H9 (cell line): ENCODE data around the gene PAQR5. TPM values are rescaled to one million over a fixed set of nuclear protein-coding genes. Genes with fewer than 3 reads are reported as not detected.

Experiments used
- DNase-seq: peaks from one replicate; pipeline ENCODE4 v3.0.0-alpha.2; 2017
- H2AFZ ChIP-seq: one replicate; pipeline ENCODE4 v1.6.1; 2013; ENCODE audit warnings: mild to moderate bottlenecking, low read length, control low read depth, moderate library complexity
- H2AK5ac ChIP-seq: 2 replicates; pipeline ENCODE4 v1.6.1; 2013; ENCODE audit warnings: low read length, control low read depth, mixed read lengths; ENCODE audit not compliant: insufficient read length
- H2BK120ac ChIP-seq: one replicate; pipeline ENCODE4 v1.6.1; 2013; ENCODE audit warnings: low read depth, mild to moderate bottlenecking, low read length, control low read depth, inconsistent platforms; ENCODE audit not compliant: poor library complexity, severe bottlenecking
- H2BK12ac ChIP-seq: 2 replicates; pipeline ENCODE4 v1.6.1; 2013; ENCODE audit warnings: low read length, control low read depth, mixed read lengths, low read depth; ENCODE audit not compliant: insufficient read length
- H2BK15ac ChIP-seq: 2 replicates; pipeline ENCODE4 v1.6.1; 2013; ENCODE audit warnings: low read depth, low read length, control low read depth
- H2BK20ac ChIP-seq: one replicate; pipeline ENCODE4 v1.6.1; 2013; ENCODE audit warnings: low read depth, mild to moderate bottlenecking, low read length, control low read depth, inconsistent platforms; ENCODE audit not compliant: poor library complexity, severe bottlenecking
- H2BK5ac ChIP-seq: 2 replicates; pipeline ENCODE4 v1.6.1; 2013; ENCODE audit warnings: low read length, control low read depth, mixed read lengths; ENCODE audit not compliant: insufficient read length
- H3K14ac ChIP-seq: 2 replicates; pipeline ENCODE4 v1.6.1; 2013; ENCODE audit warnings: low read length, control low read depth; ENCODE audit not compliant: insufficient read depth
- H3K18ac ChIP-seq: 2 replicates; pipeline ENCODE4 v1.6.1; 2013; ENCODE audit warnings: low read depth, mild to moderate bottlenecking, mixed read lengths, low read length, control low read depth; ENCODE audit not compliant: insufficient read length
- H3K23ac ChIP-seq: 2 replicates; pipeline ENCODE4 v1.6.1; 2013; ENCODE audit warnings: low read length, control low read depth, mixed read lengths, low read depth; ENCODE audit not compliant: insufficient read length
- H3K23me2 ChIP-seq: 2 replicates; pipeline ENCODE4 v1.6.1; 2013; ENCODE audit warnings: low read depth, mild to moderate bottlenecking, mixed read lengths, low read length, control low read depth; ENCODE audit not compliant: insufficient read length, poor library complexity, severe bottlenecking
- H3K27ac ChIP-seq: 2 replicates; pipeline ENCODE4 v1.5.1; 2013; ENCODE audit warnings: low read length, control low read depth, mixed read lengths, low read depth; ENCODE audit not compliant: insufficient read length
- H3K27me3 ChIP-seq: 2 replicates; pipeline ENCODE4 v1.6.1; 2013; ENCODE audit warnings: low read length, control low read depth, inconsistent platforms; ENCODE audit not compliant: insufficient read depth
- H3K4ac ChIP-seq: 2 replicates; pipeline ENCODE4 v1.6.1; 2013; ENCODE audit warnings: low read depth, mild to moderate bottlenecking, control low read depth, inconsistent platforms, low read length, moderate library complexity
- H3K4me1 ChIP-seq: 2 replicates; pipeline ENCODE4 v1.6.1; 2013; ENCODE audit warnings: low read length, control low read depth, inconsistent platforms; ENCODE audit not compliant: insufficient read depth
- H3K4me2 ChIP-seq: 2 replicates; pipeline ENCODE4 v1.6.1; 2013; ENCODE audit warnings: low read length, control low read depth, mixed read lengths; ENCODE audit not compliant: insufficient read length, insufficient read depth
- H3K56ac ChIP-seq: 2 replicates; pipeline ENCODE4 v1.6.1; 2013; ENCODE audit warnings: low read depth, mild to moderate bottlenecking, mixed read lengths, low read length, control low read depth; ENCODE audit not compliant: insufficient read length
- H3K79me1 ChIP-seq: 2 replicates; pipeline ENCODE4 v1.6.1; 2013; ENCODE audit warnings: low read depth, mild to moderate bottlenecking, moderate library complexity, low read length, control low read depth, inconsistent platforms; ENCODE audit not compliant: insufficient read depth, poor library complexity, severe bottlenecking
- H3K79me2 ChIP-seq: 2 replicates; pipeline ENCODE4 v1.6.1; 2013; ENCODE audit warnings: low read length, control low read depth, inconsistent platforms; ENCODE audit not compliant: insufficient read depth
- H3K9ac ChIP-seq: 2 replicates; pipeline ENCODE4 v1.6.1; 2013; ENCODE audit warnings: low read length, control low read depth, mixed read lengths; ENCODE audit not compliant: insufficient read length; ENCODE audit errors: extremely low read depth
- H3K9me3 ChIP-seq: one replicate; pipeline ENCODE4 v1.6.1; 2013; ENCODE audit warnings: low read depth, low read length, inconsistent platforms; ENCODE audit not compliant: control insufficient read depth
- H3T11ph ChIP-seq: one replicate; pipeline ENCODE4 v1.6.1; 2013; ENCODE audit warnings: mild to moderate bottlenecking, low read length, control low read depth, inconsistent platforms
- H4K20me1 ChIP-seq: one replicate; pipeline ENCODE4 v1.6.1; 2013; ENCODE audit not compliant: control insufficient read depth, insufficient read length, insufficient read depth
- H4K5ac ChIP-seq: 2 replicates; pipeline ENCODE4 v1.6.1; 2013; ENCODE audit warnings: low read depth, mild to moderate bottlenecking, mixed read lengths, low read length, control low read depth; ENCODE audit not compliant: insufficient read length
- H4K8ac ChIP-seq: replicated peaks from 2 replicates; pipeline ENCODE4 v1.6.1; 2013; ENCODE audit warnings: low read length, control low read depth, mixed read lengths, low read depth; ENCODE audit not compliant: insufficient read length
- H4K91ac ChIP-seq: 2 replicates; pipeline ENCODE4 v1.6.1; 2013; ENCODE audit warnings: low read depth, mild to moderate bottlenecking, moderate library complexity, mixed read lengths, low read length, control low read depth; ENCODE audit not compliant: insufficient read length
- H3K27ac Mint-ChIP-seq, 3 experiments: 2 replicates in 2 of 3; 3 replicates in 1 of 3; pipeline ENCODE4 v1.8.0; 2020 to 2021; ENCODE audit warnings: mixed read lengths in 3 of 3, mild to moderate bottlenecking in 1 of 3, moderate library complexity in 1 of 3
- H3K27me3 Mint-ChIP-seq: 2 replicates; pipeline ENCODE4 v1.8.0; 2021; ENCODE audit warnings: low read depth, mild to moderate bottlenecking, moderate library complexity, mixed read lengths
- H3K36me3 Mint-ChIP-seq, 3 experiments: 2 replicates in 2 of 3; 3 replicates in 1 of 3; pipeline ENCODE4 v1.8.0; 2020 to 2021; ENCODE audit warnings: low read depth in 3 of 3, mixed read lengths in 3 of 3; ENCODE audit not compliant: insufficient read depth in 1 of 3
- H3K4me1 Mint-ChIP-seq, 2 experiments: 2 replicates each; pipeline ENCODE4 v1.8.0; 2020; ENCODE audit warnings: mixed read lengths in 2 of 2
- H3K4me3 Mint-ChIP-seq, 2 experiments: 2 replicates in 1 of 2; 3 replicates in 1 of 2; pipeline ENCODE4 v1.8.0; 2020 to 2021; ENCODE audit warnings: mild to moderate bottlenecking in 2 of 2, mixed read lengths in 2 of 2, moderate library complexity in 1 of 2
- H3K9me3 Mint-ChIP-seq, 2 experiments: 2 replicates in 1 of 2; 3 replicates in 1 of 2; pipeline ENCODE4 v1.8.0; 2020; ENCODE audit warnings: mild to moderate bottlenecking in 2 of 2, mixed read lengths in 2 of 2, moderate library complexity in 1 of 2
- WGBS: extraction: QIAGEN DNeasy Blood & Tissue Kit; methylation state at CpG from one replicate; pipeline ENCODE4 v1.1.7; 2013; ENCODE audit warnings: missing lambda C conversion rate, low lambda C conversion rate, mixed read lengths; ENCODE audit not compliant: insufficient read length; ENCODE audit errors: extremely low coverage; 5-methylcytosine and 5-hydroxymethylcytosine counted together
- total RNA-seq: library from RNA; stranded (reverse); gene quantifications from 2 replicates; pipeline ENCODE4 v1.2.1, GENCODE V29; 2021
- TF ChIP-seq, protein P1 (sequence below): fragments of 200-600 bp; sonication (generic); conservative IDR thresholded peaks from 3 replicates; pipeline ENCODE4 v1.8.0; 2021; ENCODE audit warnings: antibody characterized with exemption, mild to moderate bottlenecking

Gene PAQR5
- total RNA-seq, 1 experiment from 2014 or later, result 1.6 TPM

DNA sequence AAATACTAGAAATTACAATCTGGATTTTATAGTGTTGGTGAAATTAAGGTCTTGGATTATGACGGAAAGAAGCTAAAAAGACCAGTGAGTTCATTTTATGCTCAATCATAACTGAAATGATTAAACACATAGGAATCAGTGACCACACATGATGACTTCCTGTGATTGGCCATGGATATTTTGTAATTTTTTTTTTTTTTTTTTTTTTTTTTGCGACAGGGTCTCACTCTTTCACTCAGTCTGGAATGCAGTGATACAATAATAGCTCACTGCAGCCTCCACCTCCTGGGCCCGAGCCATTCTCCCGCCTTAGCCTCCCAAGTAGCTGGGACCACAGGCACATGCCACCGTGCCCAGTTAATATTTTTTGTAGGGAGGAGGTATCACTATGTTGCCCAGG, 47.4 kb downstream of the PAQR5 start:
- no peak overlapping the region for H2BK20ac ChIP-seq
- no peak overlapping the region for H3K56ac ChIP-seq
- DNase-seq, result no peak
- H4K91ac ChIP-seq, result no peak overlapping the region
- no peaks in the 10 kb centered on the region for H3K9me3 ChIP-seq
- no peak overlapping the region for H3K18ac ChIP-seq
- no peak overlapping the region for H3T11ph ChIP-seq
- H3K27me3 Mint-ChIP-seq, result no peaks in the 10 kb centered on the region
- H3K9ac ChIP-seq, result no peak overlapping the region
- no peak overlapping the region for H2BK5ac ChIP-seq
- H3K14ac ChIP-seq, result no peak overlapping the region
- H3K4me3 Mint-ChIP-seq, result no peak overlapping the region
- peaks cover 17% of the 10 kb centered on the region; the same call in 1 of the 2 replicates for H3K4me1 ChIP-seq
- no peak overlapping the region for H2AK5ac ChIP-seq
- no peak overlapping the region for H4K8ac ChIP-seq
- WGBS, result no CpG with 5 or more reads among the region's 5 CpGs
- H3K27me3 ChIP-seq, result no peaks in the 10 kb centered on the region
- no peaks in the 10 kb centered on the region for H3K9me3 Mint-ChIP-seq
- H2BK12ac ChIP-seq, result no peak overlapping the region
- no peak overlapping the region for H3K27ac ChIP-seq
- H2BK120ac ChIP-seq, result no peak overlapping the region
- no peak overlapping the region for H2AFZ ChIP-seq
- no peaks in the 10 kb centered on the region for H3K79me2 ChIP-seq
- H3K27ac Mint-ChIP-seq, result no peak overlapping the region
- H3K23me2 ChIP-seq, result no peaks in the 10 kb centered on the region
- H3K4ac ChIP-seq, result no peak overlapping the region
- TF ChIP-seq, protein P1, sequence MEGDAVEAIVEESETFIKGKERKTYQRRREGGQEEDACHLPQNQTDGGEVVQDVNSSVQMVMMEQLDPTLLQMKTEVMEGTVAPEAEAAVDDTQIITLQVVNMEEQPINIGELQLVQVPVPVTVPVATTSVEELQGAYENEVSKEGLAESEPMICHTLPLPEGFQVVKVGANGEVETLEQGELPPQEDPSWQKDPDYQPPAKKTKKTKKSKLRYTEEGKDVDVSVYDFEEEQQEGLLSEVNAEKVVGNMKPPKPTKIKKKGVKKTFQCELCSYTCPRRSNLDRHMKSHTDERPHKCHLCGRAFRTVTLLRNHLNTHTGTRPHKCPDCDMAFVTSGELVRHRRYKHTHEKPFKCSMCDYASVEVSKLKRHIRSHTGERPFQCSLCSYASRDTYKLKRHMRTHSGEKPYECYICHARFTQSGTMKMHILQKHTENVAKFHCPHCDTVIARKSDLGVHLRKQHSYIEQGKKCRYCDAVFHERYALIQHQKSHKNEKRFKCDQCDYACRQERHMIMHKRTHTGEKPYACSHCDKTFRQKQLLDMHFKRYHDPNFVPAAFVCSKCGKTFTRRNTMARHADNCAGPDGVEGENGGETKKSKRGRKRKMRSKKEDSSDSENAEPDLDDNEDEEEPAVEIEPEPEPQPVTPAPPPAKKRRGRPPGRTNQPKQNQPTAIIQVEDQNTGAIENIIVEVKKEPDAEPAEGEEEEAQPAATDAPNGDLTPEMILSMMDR, result no peak
- H3K4me2 ChIP-seq, result no peak overlapping the region
- no peak overlapping the region for H3K23ac ChIP-seq
- no peaks in the 10 kb centered on the region for H3K79me1 ChIP-seq
- no peaks in the 10 kb centered on the region for H3K36me3 Mint-ChIP-seq
- H4K20me1 ChIP-seq, result no peaks in the 10 kb centered on the region
- peaks cover 25 to 28% of the 10 kb centered on the region in 2 experiments for H3K4me1 Mint-ChIP-seq
- H2BK15ac ChIP-seq, result no peak overlapping the region
- H4K5ac ChIP-seq, result no peak overlapping the region
